GM23338 (cell line): ENCODE data around the gene ROR1. TPM values are rescaled to one million over a fixed set of nuclear protein-coding genes. Genes with fewer than 3 reads are reported as not detected.

ENCODE experiments used
- ATAC-seq: fragments of 200-7000 bp; cut with Tn5 transposase; 3 replicates; pipeline ENCODE4 v1.9.1; 2020
- DNase-seq: peaks from one replicate; pipeline ENCODE4 v3.0.0-alpha.2; 2015; ENCODE audit warnings: low spot score
- H2AFZ ChIP-seq: fragments of 200-600 bp; sonication (generic); 2 replicates; pipeline ENCODE4 v1.8.0; 2016; ENCODE audit warnings: antibody characterized with exemption, mild to moderate bottlenecking, moderate library complexity
- H3F3A ChIP-seq: fragments of 200-600 bp; sonication (generic); replicated peaks from 2 replicates; pipeline ENCODE4 v1.8.0; 2017; ENCODE audit warnings: antibody characterized with exemption, mixed run types, low read depth
- H3K27ac ChIP-seq: fragments of 200-600 bp; sonication (generic); 2 replicates; pipeline ENCODE4 v1.6.1; 2016; ENCODE audit warnings: low read depth
- H3K27me3 ChIP-seq: fragments of 200-600 bp; sonication (generic); 2 replicates; pipeline ENCODE4 v1.8.0; 2016; ENCODE audit warnings: mild to moderate bottlenecking, mixed run types, moderate library complexity; ENCODE audit not compliant: insufficient read depth
- H3K36me3 ChIP-seq: fragments of 200-600 bp; sonication (generic); 2 replicates; pipeline ENCODE4 v1.8.0; 2016; ENCODE audit warnings: mild to moderate bottlenecking; ENCODE audit not compliant: insufficient read depth
- H3K4me1 ChIP-seq: fragments of 200-600 bp; sonication (generic); 2 replicates; pipeline ENCODE4 v1.8.0; 2016; ENCODE audit warnings: mild to moderate bottlenecking, moderate library complexity; ENCODE audit not compliant: insufficient read depth
- H3K4me2 ChIP-seq: fragments of 200-600 bp; sonication (generic); 2 replicates; pipeline ENCODE4 v1.7.1; 2017; ENCODE audit warnings: mixed run types
- H3K4me3 ChIP-seq: fragments of 200-600 bp; sonication (generic); 2 replicates; pipeline ENCODE4 v1.6.1; 2016; ENCODE audit warnings: mixed run types
- H3K79me2 ChIP-seq: fragments of 200-600 bp; sonication (generic); replicated peaks from 2 replicates; pipeline ENCODE4 v1.8.0; 2017; ENCODE audit warnings: mild to moderate bottlenecking; ENCODE audit not compliant: insufficient read depth
- H3K9me2 ChIP-seq: fragments of 200-600 bp; sonication (generic); 2 replicates; pipeline ENCODE4 v1.8.0; 2017; ENCODE audit not compliant: insufficient read depth
- H4K20me1 ChIP-seq: fragments of 200-600 bp; sonication (generic); replicated peaks from 2 replicates; pipeline ENCODE4 v1.8.0; 2017; ENCODE audit warnings: mild to moderate bottlenecking; ENCODE audit not compliant: insufficient read depth
- H3K27ac Mint-ChIP-seq: 2 replicates; pipeline ENCODE4 v1.8.0; 2020; ENCODE audit warnings: inconsistent platforms, mild to moderate bottlenecking, moderate library complexity, mixed read lengths
- H3K27me3 Mint-ChIP-seq: 3 replicates; pipeline ENCODE4 v1.8.0; 2022; ENCODE audit warnings: low read depth, mild to moderate bottlenecking, moderate library complexity, mixed read lengths, inconsistent platforms; ENCODE audit not compliant: insufficient read depth, poor library complexity
- H3K36me3 Mint-ChIP-seq: 3 replicates; pipeline ENCODE4 v1.8.0; 2021; ENCODE audit warnings: low read depth, mild to moderate bottlenecking, inconsistent platforms, moderate library complexity, mixed read lengths
- H3K4me1 Mint-ChIP-seq: 3 replicates; pipeline ENCODE4 v1.8.0; 2020; ENCODE audit warnings: mild to moderate bottlenecking, inconsistent platforms, mixed read lengths
- H3K4me3 Mint-ChIP-seq: 3 replicates; pipeline ENCODE4 v1.8.0; 2021; ENCODE audit warnings: moderate library complexity, mild to moderate bottlenecking, inconsistent platforms, mixed read lengths
- H3K9me3 Mint-ChIP-seq: 3 replicates; pipeline ENCODE4 v1.8.0; 2020; ENCODE audit warnings: moderate library complexity, mild to moderate bottlenecking, inconsistent platforms, mixed read lengths
- CREB1 ChIP-seq: fragments of 250-450 bp; sonication (Bioruptor Pico); IDR thresholded peaks from 2 replicates; pipeline ENCODE4 v1.5.0; 2020; ENCODE audit warnings: low read depth, mild to moderate bottlenecking, moderate library complexity
- EZH2 ChIP-seq: fragments of 200-600 bp; sonication (generic); IDR thresholded peaks from one replicate; pipeline ENCODE4 v1.8.0; 2017; ENCODE audit warnings: antibody characterized with exemption, mild to moderate bottlenecking, low read depth; ENCODE audit not compliant: unreplicated experiment
- EZH2phosphoT487 ChIP-seq: fragments of 200-600 bp; sonication (generic); IDR thresholded peaks from one replicate; pipeline ENCODE4 v1.8.1; 2018; ENCODE audit warnings: antibody characterized with exemption; ENCODE audit not compliant: unreplicated experiment
- JUNB ChIP-seq: IDR thresholded peaks from one replicate; pipeline ENCODE4 v1.6.1; 2016; ENCODE audit warnings: antibody characterized with exemption; ENCODE audit not compliant: unreplicated experiment
- NANOG ChIP-seq: IDR thresholded peaks from 2 replicates; pipeline ENCODE4 v1.6.1; 2016; ENCODE audit warnings: antibody characterized with exemption, borderline replicate concordance
- POLR2AphosphoS5 ChIP-seq: IDR thresholded peaks from 2 replicates; pipeline ENCODE4 v1.6.1; 2016; ENCODE audit warnings: antibody characterized with exemption, low read depth
- STAT1 ChIP-seq: IDR thresholded peaks from one replicate; pipeline ENCODE4 v1.6.1; 2016; ENCODE audit warnings: antibody characterized with exemption; ENCODE audit not compliant: unreplicated experiment
- ZNF114 ChIP-seq: fragments of 250-450 bp; sonication (Bioruptor Pico); IDR thresholded peaks from 2 replicates; pipeline ENCODE4 v1.5.0; 2020; ENCODE audit warnings: mild to moderate bottlenecking, moderate library complexity
- ZNF331 ChIP-seq: fragments of 250-450 bp; sonication (Bioruptor Pico); IDR thresholded peaks from 2 replicates; pipeline ENCODE4 v1.5.0; 2020; ENCODE audit warnings: low read depth, mild to moderate bottlenecking, moderate library complexity
- polyA plus RNA-seq: library from polyadenylated mRNA; unstranded; fragments of >200 nt; fragmentation: Nextera tagmentation; extraction: Ambion mirVana; gene quantifications from 2 replicates; pipeline ENCODE4 v1.2.1, GENCODE V29; 2016
- total RNA-seq: library from RNA; depleted of rRNA; stranded (reverse); fragments of >200 nt; shearing (Covaris generic); gene quantifications from 2 replicates; pipeline ENCODE4 v1.2.3, GENCODE V29; 2014
- TF ChIP-seq, protein P1 (sequence below): IDR thresholded peaks from 2 replicates; pipeline ENCODE4 v1.6.1; 2016; ENCODE audit warnings: antibody characterized with exemption
- TF ChIP-seq, protein P2 (sequence below): IDR thresholded peaks from one replicate; pipeline ENCODE4 v1.6.1; 2018; ENCODE audit warnings: antibody characterized with exemption; ENCODE audit not compliant: unreplicated experiment
- TF ChIP-seq, protein P3 (sequence below), 2 experiments: fragments of 200-600 bp in 1 of 2; sonication (generic) in 1 of 2; conservative IDR thresholded peaks; 2 replicates each; pipeline versions ENCODE4 v1.5.1 to v1.6.1; 2016 to 2017; ENCODE audit warnings: antibody characterized with exemption in 2 of 2, low read depth in 2 of 2, mild to moderate bottlenecking in 2 of 2, moderate library complexity in 1 of 2

ROR1 gene
- total and polyA plus RNA-seq, 2 experiments from 2014 or later: 59.7 to 96.0 TPM

DNA sequence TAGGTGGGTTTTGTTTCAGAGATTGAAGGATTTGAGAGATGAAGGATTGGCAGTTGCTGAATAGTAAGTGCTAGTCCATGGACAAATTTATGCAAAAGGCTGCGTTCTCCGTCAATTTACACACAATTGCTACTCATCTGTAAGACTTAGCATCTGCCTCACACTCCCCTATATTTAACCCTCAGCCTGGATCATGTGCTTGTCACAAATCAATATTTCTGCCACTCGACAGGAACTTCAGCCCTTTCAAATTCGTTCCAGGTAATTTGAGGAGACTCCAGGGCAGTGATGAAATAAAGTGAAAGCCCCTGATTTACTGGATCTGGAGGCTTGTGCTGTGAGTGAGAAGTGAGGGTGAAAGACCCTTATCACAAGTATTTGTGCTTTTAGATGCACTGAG lies 324.0 kb downstream of the ROR1 start (continued):
- TF ChIP-seq ZNF331 (no peak), EZH2 (no peak)
- TF ChIP-seq, protein P1, sequence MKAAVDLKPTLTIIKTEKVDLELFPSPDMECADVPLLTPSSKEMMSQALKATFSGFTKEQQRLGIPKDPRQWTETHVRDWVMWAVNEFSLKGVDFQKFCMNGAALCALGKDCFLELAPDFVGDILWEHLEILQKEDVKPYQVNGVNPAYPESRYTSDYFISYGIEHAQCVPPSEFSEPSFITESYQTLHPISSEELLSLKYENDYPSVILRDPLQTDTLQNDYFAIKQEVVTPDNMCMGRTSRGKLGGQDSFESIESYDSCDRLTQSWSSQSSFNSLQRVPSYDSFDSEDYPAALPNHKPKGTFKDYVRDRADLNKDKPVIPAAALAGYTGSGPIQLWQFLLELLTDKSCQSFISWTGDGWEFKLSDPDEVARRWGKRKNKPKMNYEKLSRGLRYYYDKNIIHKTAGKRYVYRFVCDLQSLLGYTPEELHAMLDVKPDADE: no peak

GRCh38 chr1:64098436-64098835 lies 324.6 kb downstream of the ROR1 start:
- H3K36me3 ChIP-seq: no peaks in the 10 kb centered on the region
- no peak overlapping the region for H3K27ac ChIP-seq
- peak overlapping the region; percentile 68; the same call in 1 of the 2 replicates for H3K27ac Mint-ChIP-seq
- peaks cover 3% of the 10 kb centered on the region; the same call in 1 of the 3 replicates for H3K36me3 Mint-ChIP-seq
- H3K4me3 Mint-ChIP-seq: no peak overlapping the region
- no peak overlapping the region for H3K4me3 ChIP-seq
- peaks cover 11% of the 10 kb centered on the region for H4K20me1 ChIP-seq
- DNase-seq: no peak
- peaks cover 46% of the 10 kb centered on the region for H3K4me1 Mint-ChIP-seq
- no peaks in the 10 kb centered on the region for H3F3A ChIP-seq
- H3K27me3 ChIP-seq: no peaks in the 10 kb centered on the region
- H3K9me3 Mint-ChIP-seq: no peaks in the 10 kb centered on the region
- H3K4me2 ChIP-seq: no peak overlapping the region
- no peaks in the 10 kb centered on the region; the same call in 1 of the 2 replicates for H3K4me1 ChIP-seq
- ATAC-seq: peak; percentile 18; the same call in 1 of the 3 replicates
- peaks cover 8% of the 10 kb centered on the region; the same call in 1 of the 2 replicates for H3K79me2 ChIP-seq
- peaks cover 6% of the 10 kb centered on the region for H3K27me3 Mint-ChIP-seq
- H3K9me2 ChIP-seq: no peaks in the 10 kb centered on the region
- H2AFZ ChIP-seq: no peak overlapping the region
- TF ChIP-seq, protein P1: no peak
- TF ChIP-seq, protein P2, sequence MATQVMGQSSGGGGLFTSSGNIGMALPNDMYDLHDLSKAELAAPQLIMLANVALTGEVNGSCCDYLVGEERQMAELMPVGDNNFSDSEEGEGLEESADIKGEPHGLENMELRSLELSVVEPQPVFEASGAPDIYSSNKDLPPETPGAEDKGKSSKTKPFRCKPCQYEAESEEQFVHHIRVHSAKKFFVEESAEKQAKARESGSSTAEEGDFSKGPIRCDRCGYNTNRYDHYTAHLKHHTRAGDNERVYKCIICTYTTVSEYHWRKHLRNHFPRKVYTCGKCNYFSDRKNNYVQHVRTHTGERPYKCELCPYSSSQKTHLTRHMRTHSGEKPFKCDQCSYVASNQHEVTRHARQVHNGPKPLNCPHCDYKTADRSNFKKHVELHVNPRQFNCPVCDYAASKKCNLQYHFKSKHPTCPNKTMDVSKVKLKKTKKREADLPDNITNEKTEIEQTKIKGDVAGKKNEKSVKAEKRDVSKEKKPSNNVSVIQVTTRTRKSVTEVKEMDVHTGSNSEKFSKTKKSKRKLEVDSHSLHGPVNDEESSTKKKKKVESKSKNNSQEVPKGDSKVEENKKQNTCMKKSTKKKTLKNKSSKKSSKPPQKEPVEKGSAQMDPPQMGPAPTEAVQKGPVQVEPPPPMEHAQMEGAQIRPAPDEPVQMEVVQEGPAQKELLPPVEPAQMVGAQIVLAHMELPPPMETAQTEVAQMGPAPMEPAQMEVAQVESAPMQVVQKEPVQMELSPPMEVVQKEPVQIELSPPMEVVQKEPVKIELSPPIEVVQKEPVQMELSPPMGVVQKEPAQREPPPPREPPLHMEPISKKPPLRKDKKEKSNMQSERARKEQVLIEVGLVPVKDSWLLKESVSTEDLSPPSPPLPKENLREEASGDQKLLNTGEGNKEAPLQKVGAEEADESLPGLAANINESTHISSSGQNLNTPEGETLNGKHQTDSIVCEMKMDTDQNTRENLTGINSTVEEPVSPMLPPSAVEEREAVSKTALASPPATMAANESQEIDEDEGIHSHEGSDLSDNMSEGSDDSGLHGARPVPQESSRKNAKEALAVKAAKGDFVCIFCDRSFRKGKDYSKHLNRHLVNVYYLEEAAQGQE: no peak
- no peak for TF ChIP-seq NANOG
- TF ChIP-seq EZH2phosphoT487: no peak
- TF ChIP-seq, protein P3, sequence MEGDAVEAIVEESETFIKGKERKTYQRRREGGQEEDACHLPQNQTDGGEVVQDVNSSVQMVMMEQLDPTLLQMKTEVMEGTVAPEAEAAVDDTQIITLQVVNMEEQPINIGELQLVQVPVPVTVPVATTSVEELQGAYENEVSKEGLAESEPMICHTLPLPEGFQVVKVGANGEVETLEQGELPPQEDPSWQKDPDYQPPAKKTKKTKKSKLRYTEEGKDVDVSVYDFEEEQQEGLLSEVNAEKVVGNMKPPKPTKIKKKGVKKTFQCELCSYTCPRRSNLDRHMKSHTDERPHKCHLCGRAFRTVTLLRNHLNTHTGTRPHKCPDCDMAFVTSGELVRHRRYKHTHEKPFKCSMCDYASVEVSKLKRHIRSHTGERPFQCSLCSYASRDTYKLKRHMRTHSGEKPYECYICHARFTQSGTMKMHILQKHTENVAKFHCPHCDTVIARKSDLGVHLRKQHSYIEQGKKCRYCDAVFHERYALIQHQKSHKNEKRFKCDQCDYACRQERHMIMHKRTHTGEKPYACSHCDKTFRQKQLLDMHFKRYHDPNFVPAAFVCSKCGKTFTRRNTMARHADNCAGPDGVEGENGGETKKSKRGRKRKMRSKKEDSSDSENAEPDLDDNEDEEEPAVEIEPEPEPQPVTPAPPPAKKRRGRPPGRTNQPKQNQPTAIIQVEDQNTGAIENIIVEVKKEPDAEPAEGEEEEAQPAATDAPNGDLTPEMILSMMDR (conservative IDR thresholded peaks at IDR 0.05; ENCODE audit: low read depth in 2 of 2): no peak
- TF ChIP-seq CREB1 (CRISPR knock-in tag): no peak
- no peak for TF ChIP-seq JUNB
- no peak for TF ChIP-seq POLR2AphosphoS5
- TF ChIP-seq ZNF331: no peak
- no peak for TF ChIP-seq ZNF114 (CRISPR knock-in tag)
- TF ChIP-seq STAT1: no peak
- TF ChIP-seq EZH2: no peak
